Measurements from ENCODE around the gene DSC2.

DNA sequence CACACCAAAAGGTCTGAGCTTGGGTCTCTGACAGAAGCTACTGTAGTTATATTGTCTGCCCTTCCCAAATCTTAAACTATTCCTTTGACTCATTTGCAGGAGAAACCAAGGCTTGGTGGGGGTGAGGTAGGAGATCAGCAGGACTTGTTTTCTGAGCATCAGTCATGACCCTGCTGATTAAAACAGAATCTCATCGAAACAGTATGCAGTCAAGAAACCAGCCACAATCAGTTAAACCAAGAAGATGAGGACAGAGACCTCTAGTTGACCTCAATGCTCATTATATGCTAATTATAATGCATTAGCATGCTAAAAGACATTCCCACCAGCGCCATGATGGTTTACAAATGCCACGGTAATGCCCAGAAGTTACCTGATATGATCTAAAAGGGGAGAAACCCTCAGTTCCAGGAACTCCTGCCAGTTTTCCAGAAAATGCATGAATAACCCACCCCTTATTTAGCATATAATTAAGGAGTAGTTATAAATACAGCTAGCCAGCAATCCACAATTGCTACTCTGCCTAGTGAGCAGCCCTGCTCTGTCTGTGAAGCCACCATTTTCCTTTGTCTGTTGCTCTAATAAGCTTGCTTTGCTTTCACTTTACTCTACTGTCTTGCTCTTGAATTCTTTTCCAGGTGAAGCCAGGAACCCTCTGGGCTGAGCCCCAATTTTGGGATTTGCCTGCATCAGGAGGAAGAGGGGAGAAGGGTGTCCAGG, 86.3 kb downstream of the DSC2 start:
- TF ChIP-seq EZH2 (IDR thresholded peaks at IDR 0.05; ENCODE audit: borderline replicate concordance, low read depth, low read length, poor library complexity, severe bottlenecking) = no peak
- TF ChIP-seq, protein P1, sequence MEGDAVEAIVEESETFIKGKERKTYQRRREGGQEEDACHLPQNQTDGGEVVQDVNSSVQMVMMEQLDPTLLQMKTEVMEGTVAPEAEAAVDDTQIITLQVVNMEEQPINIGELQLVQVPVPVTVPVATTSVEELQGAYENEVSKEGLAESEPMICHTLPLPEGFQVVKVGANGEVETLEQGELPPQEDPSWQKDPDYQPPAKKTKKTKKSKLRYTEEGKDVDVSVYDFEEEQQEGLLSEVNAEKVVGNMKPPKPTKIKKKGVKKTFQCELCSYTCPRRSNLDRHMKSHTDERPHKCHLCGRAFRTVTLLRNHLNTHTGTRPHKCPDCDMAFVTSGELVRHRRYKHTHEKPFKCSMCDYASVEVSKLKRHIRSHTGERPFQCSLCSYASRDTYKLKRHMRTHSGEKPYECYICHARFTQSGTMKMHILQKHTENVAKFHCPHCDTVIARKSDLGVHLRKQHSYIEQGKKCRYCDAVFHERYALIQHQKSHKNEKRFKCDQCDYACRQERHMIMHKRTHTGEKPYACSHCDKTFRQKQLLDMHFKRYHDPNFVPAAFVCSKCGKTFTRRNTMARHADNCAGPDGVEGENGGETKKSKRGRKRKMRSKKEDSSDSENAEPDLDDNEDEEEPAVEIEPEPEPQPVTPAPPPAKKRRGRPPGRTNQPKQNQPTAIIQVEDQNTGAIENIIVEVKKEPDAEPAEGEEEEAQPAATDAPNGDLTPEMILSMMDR (conservative IDR thresholded peaks at IDR 0.05; ENCODE audit: low read depth, low read length) = no peak
